GM10266 (cell line): ENCODE results near the gene TTC24.

Experiments used
- DNase-seq: peaks from one replicate; pipeline ENCODE4 v3.0.0; 2012; ENCODE audit errors: extremely low spot score
- CTCF ChIP-seq: IDR thresholded peaks from 2 replicates; pipeline ENCODE4 v1.5.1; 2012; ENCODE audit warnings: mild to moderate bottlenecking, low read depth; ENCODE audit not compliant: control insufficient read depth, insufficient read depth; ENCODE audit errors: missing control alignments

The TTC24 gene

GRCh38 chr1:156612666-156613065 is 33.1 kb downstream of the TTC24 start:
- no peak for TF ChIP-seq CTCF
- no peak for DNase-seq

- no peak for TF ChIP-seq CTCF
- DNase-seq = no peak
Observed at GRCh38 chr1:156615946-156616345, 36.4 kb downstream of the TTC24 start.

- TF ChIP-seq CTCF = no peak
- no peak for DNase-seq
Observed at GRCh38 chr1:156616463-156616862, 36.9 kb downstream of the TTC24 start.

- TF ChIP-seq CTCF = peak; percentile 52
- DNase-seq = no peak
Observed at GRCh38 chr1:156618853-156619581, 39.5 kb downstream of the TTC24 start, which contains the start of gene HAPLN2. TSS of gene HAPLN2 (plus strand) at chr1:156619415. CDS start at chr1:156623491, 4,076 bp downstream.

- DNase-seq = no peak
- no peak for TF ChIP-seq CTCF
Observed at GRCh38 chr1:156619582-156619955, 40.0 kb downstream of the TTC24 start.

- DNase-seq = no peak
- no peak for TF ChIP-seq CTCF
Observed at GRCh38 chr1:156622581-156623297, 43.2 kb downstream of the TTC24 start.
